ENCODE measurements around the gene ABHD5.
A peak's percentile ranks its signal among the peaks of the same experiment; 100 is the strongest.
"Not testable (repeated sequence)": the region's sequence is repeated elsewhere in the genome, so short reads cannot be mapped to it uniquely, and the experiment has no call there.

The ABHD5 gene

DNA sequence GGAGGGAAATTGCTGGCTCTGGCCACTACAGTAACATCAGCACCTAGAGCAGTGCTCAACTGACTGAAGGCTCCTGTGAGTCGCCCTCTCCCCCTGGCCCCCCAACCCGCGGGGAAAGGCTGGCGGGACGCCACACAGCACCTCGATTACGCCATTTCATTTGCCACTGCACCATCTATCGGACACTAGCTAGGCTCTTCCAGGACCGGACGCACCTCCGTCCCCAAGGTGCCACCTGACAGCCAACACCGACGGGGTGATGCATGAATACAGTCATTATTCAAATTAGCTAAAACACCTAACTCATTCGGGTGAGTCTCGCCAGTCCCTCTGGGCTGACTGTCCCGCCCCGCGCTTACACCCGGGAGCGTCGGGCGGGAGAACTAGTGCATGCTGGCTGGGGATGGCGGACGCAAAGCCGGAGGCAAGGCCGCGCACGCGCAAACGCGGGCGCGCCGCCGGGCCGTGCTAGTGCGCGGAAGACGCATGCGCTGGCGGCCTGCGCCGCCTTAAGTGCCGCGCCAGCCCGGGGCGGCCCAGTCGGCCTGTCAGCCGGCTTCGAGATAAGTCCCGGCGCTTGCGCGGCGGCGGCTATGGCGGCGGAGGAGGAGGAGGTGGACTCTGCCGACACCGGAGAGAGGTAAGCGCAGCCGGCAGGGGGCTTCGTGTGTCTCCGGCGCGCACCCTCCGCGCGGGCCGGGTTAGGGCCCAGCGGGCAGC, at the start of gene ABHD5:
TSS of gene ABHD5 (plus strand) at position 539 of the 720 bp plus-strand sequence. CDS start at position 594, 55 bp downstream.
- FAIRE-seq (peak; percentile 95), DNase-seq (ENCODE audit: insufficient read length, low spot score) (peak; percentile 88)

DNA sequence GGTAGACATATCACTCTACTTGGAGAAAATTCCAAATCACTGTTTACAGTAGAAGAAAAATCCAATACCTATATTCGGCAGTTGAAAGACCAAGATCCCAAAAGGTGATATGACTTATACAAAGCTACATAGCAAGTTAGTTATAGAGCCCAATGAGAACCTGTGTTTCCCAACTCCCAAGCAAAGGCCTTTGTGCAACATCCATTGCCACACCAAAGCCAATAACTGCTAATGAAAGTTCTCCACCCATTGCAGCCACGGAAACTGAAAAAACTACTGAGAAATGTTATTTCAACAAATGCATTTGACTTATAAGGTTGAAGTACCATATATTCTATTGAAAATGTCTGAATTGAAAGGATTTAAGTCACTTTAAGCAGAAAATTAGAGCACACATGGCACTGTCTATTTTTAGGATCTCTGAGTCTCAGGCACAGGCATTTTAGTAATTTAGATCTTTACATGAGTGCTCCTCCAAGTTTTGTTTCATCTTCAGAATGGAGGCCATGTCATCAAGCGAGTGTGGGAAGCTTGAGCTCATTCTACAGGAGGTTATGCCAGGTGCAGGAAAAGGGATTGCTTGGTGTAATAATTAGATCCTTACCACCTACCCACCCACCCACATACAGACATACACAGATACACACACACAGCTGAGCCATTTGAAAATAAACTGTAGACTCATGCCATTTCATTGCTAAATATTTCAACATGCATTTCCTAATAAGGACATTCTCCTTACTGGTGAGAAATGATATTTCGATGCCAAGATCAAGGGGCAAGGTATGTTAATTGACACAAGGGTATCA, 49.2 kb upstream of the ABHD5 start:
- FAIRE-seq (no peak), DNase-seq (ENCODE audit: insufficient read length, low spot score) (no peak)

DNA sequence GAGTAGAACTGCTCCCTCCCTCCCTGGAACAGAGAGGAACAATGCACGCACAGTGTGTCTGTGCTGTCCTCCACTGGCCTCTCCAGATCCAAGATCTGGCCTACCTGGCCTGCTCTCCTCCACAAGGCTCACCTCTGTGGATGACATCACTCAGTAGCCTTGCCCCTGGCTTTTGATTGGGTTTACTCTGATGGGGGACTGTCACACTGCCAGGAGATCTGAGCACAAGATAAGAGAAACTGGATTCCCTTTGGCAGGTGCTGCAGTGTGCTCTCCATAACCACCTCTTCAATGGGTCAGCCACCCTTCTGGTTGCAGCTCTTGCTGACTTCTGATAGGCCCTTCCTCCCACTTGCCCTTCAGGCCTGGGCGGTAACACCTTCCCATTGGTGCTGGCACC, 46.3 kb upstream of the ABHD5 start:
- FAIRE-seq (no peak), DNase-seq (ENCODE audit: insufficient read length, low spot score) (no peak)

DNA sequence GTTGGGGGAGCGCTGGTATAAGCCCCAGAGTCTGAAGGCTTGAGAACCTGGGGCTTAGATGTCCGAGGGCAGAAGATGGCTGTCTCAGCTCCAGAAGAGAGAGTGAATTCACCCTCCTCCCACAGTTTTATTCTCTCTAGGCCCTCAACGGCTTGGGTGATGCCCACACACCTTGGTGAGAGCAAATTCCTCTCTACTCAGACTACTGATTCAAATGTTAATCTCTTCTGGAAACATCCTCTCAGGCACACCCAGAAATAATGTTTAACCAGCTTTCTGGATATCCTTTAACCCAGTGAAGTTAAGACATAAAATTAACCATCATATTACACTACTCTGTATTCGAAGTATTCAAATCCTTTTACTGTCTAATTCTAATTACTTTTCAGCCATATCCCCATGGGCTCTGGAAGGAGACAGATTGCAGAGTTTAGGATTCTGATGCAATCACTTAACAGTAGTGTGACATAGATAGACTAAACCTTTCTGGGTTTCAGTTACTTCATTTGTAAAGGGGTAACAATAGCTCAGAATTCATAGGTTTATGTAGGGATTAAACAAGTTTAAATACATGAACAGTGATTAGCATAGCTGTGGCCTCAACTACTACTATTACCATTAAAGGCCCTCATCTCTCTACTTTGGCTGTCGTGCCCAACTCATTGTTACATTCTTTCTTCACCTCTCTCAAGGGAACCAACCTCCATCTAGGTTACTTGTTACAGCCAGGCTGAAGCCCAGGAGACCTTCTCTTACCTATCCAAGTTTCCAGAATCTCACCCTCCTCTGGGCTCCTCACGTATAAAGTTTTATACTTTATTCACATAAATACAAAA, 43.2 kb upstream of the ABHD5 start:
- FAIRE-seq (no peak), DNase-seq (ENCODE audit: insufficient read length, low spot score) (no peak)

DNA sequence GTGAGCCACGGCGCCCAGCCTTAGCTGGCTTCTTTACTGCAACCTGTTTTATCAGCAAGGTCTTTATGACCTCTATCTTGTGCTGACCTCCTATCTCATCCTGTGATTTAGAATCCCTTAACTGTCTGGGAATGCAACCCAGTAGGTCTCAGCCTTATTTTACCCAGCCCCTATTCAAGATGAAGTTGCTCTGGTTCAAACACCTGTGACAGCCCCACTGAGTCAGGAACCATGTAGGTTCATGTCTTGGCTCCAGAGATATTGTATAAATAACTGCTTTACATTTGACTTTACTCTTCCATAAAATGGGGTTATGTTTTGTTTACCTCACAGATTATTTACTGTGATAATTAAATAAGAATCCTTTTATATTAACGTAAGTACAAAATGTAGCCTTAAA, 41.8 kb upstream of the ABHD5 start:
- DNase-seq (ENCODE audit: insufficient read length, low spot score), result no peak
- no peak for FAIRE-seq

DNA sequence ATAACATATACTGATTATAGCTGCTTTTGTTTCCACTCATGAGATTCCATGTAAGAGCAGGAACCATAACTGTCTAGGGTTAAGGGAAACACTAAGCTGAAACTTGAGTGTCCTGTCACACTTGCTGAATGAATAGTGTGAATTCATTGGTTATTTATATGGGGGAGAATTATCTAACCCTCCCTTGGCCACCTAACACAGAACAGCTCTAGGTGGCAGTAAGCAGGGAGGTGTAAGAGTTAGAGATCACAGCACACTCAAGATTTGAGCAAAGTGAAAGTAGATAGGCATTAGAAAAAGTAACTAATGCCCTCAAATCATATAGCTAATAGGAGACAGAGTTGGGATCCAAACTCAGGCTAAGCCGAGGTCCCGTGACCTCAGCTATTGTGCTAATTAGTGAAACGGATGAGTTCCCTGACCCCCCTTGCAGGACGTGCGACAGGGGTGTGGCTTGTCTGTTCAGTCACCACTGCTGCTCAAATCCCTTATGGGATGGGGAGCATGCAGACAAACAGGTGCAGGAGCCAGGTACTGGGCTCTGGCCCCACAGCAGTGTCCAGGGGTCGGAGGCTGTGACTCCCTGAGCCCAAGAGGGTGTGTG, 41.3 kb upstream of the ABHD5 start:
- DNase-seq (ENCODE audit: insufficient read length, low spot score) (no peak), FAIRE-seq (peak; percentile 20)

DNA sequence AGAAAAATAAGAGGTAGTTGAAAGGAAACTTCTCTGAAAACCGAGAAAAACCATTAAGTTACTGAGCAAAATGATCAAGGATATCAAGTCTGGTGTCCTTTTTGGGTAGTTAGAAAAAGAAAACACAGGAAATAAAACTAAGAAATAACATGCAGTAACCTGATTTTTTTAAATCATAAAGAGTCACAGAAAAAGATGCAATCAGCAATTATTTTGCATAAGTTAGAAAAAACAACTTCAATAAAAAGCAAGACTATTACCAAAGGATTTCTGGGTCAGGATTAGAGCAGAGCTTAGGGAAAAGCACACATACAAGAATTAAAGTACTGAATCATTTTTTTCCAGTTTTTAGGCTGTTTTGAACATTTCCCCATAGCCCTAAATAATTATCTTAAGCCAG, 40.4 kb upstream of the ABHD5 start:
- FAIRE-seq (no peak), DNase-seq (ENCODE audit: insufficient read length, low spot score) (no peak)

DNA sequence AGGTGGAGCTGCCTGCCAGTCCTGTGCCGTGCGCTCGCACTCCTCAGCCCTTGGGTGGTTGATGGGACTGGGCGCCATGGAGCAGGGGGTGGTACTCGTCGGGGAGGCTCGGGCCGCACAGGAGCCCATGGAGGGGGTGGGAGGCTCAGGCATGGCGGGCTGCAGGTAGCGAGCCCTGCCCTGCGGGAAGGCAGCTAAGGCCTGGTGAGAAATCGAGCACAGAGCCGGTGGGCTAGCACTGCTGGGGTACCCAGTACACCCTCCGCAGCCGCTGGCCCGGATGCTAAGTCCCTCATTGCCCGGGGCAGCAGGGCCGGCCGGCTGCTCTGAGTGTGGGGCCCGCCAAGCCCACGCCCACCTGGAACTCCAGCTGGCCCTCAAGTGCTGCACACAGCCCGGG, 34.3 kb upstream of the ABHD5 start:
- not testable (repeated sequence) for DNase-seq (ENCODE audit: insufficient read length, low spot score); FAIRE-seq

DNA sequence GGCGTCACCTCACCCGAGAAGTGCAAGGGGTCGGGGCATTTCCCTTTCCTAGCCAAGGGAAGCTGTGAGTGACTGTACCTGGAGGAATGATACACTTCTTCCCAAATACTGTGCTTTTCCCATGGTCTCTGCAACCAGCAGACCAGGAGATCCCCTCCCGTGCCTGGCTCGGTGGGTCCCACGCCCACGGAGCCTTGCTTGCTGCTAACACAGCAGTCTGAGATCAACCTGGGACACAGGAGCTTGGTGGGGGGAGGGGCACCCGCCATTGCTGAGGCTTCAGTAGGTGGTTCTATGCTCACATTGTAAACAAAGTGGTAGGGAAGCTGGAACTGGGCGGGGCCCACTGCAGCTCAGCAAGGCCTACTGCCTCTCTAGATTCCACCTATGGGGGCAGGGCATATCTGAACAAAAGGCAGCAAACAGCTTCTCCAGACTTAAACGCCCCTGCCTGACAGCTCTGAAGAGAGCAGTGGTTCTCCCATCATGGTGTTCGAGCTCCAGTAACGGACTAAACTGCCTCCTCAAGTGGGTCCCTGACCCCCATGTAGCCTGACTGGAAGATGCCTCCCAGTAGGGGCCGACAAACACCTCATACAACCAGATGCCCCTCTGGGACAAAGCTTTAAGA, 31.4 kb upstream of the ABHD5 start:
- no peak for DNase-seq (ENCODE audit: insufficient read length, low spot score)

DNA sequence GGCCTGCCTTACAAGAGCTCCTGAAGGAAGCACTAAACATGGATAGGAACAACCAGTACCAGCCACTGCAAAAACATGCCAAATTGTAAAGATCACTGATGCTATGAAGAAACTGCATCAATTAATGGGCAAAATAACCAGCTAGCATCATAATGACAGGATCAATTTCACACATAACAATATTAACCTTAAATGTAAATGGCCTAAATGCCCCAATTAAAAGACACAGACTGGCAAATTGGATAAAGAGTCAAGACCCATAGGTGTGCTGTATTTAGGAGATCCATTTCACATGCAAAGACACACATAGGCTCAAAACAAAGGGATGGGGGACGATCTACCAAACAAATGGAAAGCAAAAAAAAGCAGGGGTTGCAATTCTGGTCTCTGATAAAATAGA, 29.4 kb upstream of the ABHD5 start:
- not testable (repeated sequence) for FAIRE-seq; DNase-seq (ENCODE audit: insufficient read length, low spot score)

More for the DNA sequence above, 31.4 kb upstream of the ABHD5 start:
- no peak for FAIRE-seq

DNA sequence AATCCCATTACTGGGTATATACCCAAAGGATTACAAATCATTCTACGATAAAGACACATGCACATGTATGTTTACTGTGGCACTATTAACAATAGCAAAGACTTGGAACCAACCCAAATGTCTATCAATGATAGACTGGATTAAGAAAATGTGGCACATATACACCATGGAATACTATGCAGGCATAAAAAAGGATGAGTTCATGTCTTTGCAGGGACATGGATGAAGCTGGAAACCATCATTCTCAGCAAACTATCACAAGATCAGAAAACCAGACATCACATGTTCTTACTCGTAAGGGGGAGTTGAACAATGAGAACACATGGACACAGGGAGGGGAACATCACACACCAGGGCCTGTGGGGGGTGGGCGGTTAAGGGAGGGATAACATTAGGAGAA, 25.7 kb upstream of the ABHD5 start:
- not testable (repeated sequence) for FAIRE-seq; DNase-seq (ENCODE audit: insufficient read length, low spot score)

DNA sequence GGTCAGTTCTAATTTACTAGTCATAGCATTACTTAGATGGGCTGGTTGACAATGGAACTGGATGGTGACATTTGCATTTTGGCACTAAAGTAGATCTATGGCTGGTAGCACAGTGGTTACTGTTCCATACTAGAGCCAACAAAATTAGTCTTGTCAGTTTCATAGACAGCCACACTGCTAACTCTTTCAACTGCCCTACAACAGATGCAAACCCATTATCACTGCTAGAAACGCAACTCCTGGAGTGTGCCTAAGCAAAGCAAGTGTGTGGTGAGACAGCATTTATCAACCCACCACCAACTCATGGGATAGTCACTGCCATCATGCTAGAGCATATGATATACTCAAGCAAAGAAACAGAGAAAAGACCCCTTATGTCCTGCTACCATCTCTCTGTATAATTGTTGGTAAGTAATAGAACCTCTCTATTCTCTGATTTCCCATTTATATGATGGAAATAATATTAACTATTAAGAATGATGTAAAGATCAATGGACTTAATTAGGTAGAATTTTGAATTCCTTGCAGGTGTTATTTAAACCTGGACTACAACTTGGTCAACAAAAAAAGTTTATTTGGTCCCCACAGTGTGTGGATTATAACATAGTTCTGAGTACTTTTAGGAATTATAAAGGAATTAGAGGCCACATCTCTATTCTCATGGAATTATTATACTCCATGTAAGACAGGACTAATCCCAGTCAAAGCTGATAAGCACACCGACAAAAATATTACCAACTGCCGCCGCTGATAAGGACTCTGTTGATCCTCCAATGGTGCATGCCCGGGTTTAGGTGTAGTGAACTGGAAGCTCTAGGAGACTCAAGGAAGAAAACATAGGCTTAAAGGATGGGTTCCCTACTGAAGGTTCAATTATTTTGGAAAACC, 19.9 kb upstream of the ABHD5 start:
- no peak for FAIRE-seq

DNA sequence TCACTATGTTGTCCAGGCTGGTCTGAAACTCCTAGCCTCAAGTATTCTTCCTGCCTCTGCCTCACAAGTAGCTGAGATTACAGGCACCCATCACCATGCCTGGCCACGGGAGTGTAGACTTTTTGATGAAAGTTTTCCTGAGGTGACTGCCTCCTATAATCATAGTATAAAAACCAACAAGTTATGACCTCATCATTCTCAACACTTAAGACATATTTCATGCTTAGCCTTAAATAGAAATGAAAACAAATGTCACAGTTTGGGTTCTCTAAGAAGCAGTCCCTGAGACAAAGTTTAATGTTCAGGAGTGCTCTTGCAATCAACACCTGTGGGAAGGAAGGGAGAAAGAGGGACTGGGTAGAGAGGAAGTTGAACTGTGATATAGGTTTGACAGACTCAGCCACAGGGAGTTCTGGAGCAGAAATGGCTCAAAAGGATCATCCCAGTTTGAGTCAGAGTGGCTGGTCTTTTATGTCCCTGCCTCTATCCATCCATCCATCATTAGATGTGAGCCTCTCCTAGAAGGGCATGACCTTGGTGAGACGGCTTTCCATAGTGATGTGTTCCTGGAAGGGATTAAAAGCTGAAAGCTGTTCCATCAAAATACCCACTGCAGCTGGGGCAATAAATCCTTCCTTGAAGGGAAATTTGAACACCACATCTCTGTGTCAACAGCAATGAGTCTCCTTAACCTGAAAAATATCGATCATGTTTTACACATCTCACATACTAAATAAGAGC, 16.2 kb upstream of the ABHD5 start:
- DNase-seq (ENCODE audit: insufficient read length, low spot score) (no peak), FAIRE-seq (no peak)

More for the DNA sequence above, 19.9 kb upstream of the ABHD5 start:
- no peak for DNase-seq (ENCODE audit: insufficient read length, low spot score)

DNA sequence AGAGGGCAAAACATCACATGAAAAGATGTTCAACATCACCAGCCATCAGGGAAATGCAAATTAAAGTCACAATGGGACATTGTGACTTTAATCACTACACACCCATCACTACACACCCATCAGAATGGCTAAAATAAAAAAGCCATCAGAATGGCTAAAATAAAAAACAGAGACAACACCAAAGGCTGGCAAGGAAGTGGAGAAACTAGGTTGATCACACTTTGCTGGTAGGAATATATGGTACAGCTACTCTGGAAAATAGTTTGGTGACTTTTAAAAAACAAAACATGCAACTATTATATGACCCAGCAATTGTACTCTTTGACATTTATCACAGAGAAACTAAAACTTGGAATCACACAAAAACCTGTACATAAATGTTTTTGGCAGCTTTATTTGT, 15.1 kb upstream of the ABHD5 start:
- no peak for FAIRE-seq

DNA sequence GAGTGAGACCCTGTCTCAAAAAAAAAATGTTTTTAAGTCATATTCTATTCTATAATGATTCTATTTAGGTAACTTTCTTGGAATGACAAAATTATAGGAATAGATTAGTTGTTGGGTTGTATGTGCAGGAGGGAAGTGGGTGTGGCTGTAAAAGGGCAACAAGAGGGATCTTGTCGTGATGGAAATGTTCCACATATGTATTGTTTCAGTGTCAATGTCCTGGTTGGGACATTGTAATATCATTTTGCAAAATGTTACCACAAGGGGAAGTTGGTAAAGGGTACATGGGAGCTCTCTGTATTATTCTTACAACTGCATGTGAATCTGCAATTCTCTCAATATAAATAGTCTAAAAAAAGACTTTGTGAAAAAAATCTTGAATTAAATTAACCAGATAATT, 14.3 kb upstream of the ABHD5 start:
- DNase-seq (ENCODE audit: insufficient read length, low spot score) (no peak), FAIRE-seq (no peak)

More for the DNA sequence above, 15.1 kb upstream of the ABHD5 start:
- DNase-seq (ENCODE audit: insufficient read length, low spot score), result no peak

DNA sequence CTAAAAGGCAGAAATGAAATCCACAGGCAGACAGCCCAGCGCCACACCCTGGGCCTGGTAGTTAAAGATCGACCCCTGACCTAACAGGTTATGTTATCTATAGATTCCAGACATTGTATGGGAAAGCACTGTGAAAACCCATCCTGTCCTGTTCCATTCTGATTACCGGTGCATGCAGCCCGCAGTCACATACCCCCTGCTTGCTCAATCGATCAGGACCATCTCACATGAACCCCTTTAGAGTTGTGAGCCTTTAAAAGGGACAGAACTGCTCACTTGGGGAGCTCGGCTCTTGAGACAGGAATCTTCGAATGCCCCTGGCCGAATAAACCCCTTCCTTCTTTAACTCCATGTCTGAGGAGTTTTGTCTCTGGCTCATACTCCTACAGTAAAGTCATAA, 12.4 kb upstream of the ABHD5 start:
- DNase-seq (ENCODE audit: insufficient read length, low spot score); FAIRE-seq: not testable (repeated sequence)

DNA sequence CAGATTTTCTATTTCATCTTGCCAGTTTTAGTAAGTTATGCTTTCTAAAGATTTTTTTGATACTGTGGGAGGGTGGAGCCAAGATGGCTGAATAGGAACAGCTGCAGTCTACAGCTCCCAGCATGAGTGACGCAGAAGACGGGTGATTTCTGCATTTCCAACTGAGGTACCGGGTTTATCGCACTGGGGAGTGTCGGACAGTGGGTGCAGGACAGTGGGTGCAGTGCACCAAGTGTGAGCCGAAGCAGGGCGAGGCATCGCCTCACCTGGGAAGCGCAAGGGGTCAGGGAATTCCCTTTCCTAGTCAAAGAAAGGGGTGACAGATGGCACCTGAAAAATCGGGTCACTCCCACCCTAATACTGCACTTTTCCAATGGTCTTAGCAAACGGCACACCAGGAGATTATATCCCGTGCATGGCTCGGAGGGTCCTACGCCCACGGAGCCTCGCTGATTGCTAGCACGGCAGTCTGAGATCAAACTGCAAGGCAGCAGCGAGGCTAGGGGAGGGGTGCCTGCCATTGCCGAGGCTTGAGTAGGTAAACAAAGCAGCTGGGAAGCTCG, 11.8 kb upstream of the ABHD5 start:
- FAIRE-seq; DNase-seq (ENCODE audit: insufficient read length, low spot score): not testable (repeated sequence)

DNA sequence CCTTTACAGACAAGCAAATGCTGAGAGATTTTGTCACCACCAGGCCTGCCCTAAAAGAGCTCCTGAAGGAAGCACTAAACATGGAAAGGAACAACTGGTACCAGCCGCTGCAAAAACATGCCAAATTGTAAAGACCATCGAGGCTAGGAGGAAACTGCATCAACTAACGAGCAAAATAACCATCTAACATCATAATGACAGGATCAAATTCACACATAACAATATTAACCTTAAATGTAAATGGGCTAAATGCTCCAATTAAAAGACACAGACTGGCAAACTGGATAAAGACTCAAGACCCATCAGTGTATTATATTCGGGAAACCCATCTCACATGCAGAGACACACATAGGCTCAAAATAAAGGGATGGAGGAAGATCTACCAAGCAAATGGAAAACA, 9.9 kb upstream of the ABHD5 start:
- DNase-seq (ENCODE audit: insufficient read length, low spot score); FAIRE-seq: not testable (repeated sequence)

Data from HTR-8/SVneo (cell line).